Lower lobe of right lung (tissue), 2 donors: ENCODE data around the gene CEP112. TPM values are rescaled to one million over a fixed set of nuclear protein-coding genes. Genes with fewer than 3 reads are reported as not detected.
A peak's percentile ranks its signal among the peaks of the same experiment; 100 is the strongest.

Source experiments
- ATAC-seq, 2 donors: fragments of 200-7000 bp; cut with Tn5 transposase; one replicate each; pipeline ENCODE4 v1.9.1; 2020 to 2022; ENCODE audit warnings: mild to moderate bottlenecking in 2 of 2, moderate library complexity in 2 of 2
- DNase-seq: peaks from one replicate; pipeline ENCODE4 v3.0.0-alpha.2; 2020
- H3K27ac ChIP-seq: fragments of 200-600 bp; one replicate; pipeline ENCODE4 v1.8.0; 2022
- H3K27me3 ChIP-seq: fragments of 200-600 bp; one replicate; pipeline ENCODE4 v1.8.0; 2022; ENCODE audit warnings: low read depth
- H3K36me3 ChIP-seq: fragments of 200-600 bp; one replicate; pipeline ENCODE4 v1.8.0; 2022; ENCODE audit warnings: mild to moderate bottlenecking
- H3K4me1 ChIP-seq: fragments of 200-600 bp; one replicate; pipeline ENCODE4 v1.8.0; 2022
- H3K4me3 ChIP-seq: fragments of 200-600 bp; one replicate; pipeline ENCODE4 v1.8.0; 2022; ENCODE audit warnings: mild to moderate bottlenecking
- H3K9me3 ChIP-seq: fragments of 200-600 bp; one replicate; pipeline ENCODE4 v1.8.0; 2022
- CTCF ChIP-seq: fragments of 200-600 bp; IDR thresholded peaks from one replicate; pipeline ENCODE4 v1.8.0; 2022; ENCODE audit warnings: antibody characterized with exemption, mild to moderate bottlenecking
- intact Hi-C: fragments of 100-400 bp; cut with DNase I; formaldehyde crosslinking; loops from one replicate; pipeline ENCODE4 v1.11.0; 2022
- total RNA-seq: library from RNA; stranded (reverse); fragmentation: NEBNext Ultra II Directional; extraction: Animal tissue kit (Norgen Biotek cat#: 25700); gene quantifications from one replicate; pipeline ENCODE4 v1.2.1, GENCODE V29; 2021
- donor health status: DM: no; HTN: yes; CAD: no; lungs with severe emphysema.

The CEP112 gene
- total RNA-seq, 1 donor from 2014 or later, result 30.1 TPM

- Histone ChIP-seq H3K27me3 (no peaks in the 10 kb centered on the region), H3K4me1 (no peaks in the 10 kb centered on the region), H3K4me3 (no peak overlapping the region), H3K9me3 (no peaks in the 10 kb centered on the region), H3K27ac (no peak overlapping the region), H3K36me3 (no peaks in the 10 kb centered on the region)
- ATAC-seq (peak in 1 of 2 donors; percentile 14), DNase-seq (no peak)
- TF ChIP-seq CTCF, result no peak
- intact Hi-C loops, result no loop called here
These were observed 41.3 kb upstream of the CEP112 start for GRCh38 chr17:66233023-66233753.

GRCh38 chr17:66230922-66231591 is 39.1 kb upstream of the CEP112 start:
- H3K36me3 ChIP-seq, result no peaks in the 10 kb centered on the region
- no peaks in the 10 kb centered on the region for H3K4me1 ChIP-seq
- no peaks in the 10 kb centered on the region for H3K27me3 ChIP-seq
- no peaks in the 10 kb centered on the region for H3K9me3 ChIP-seq
- no peak for TF ChIP-seq CTCF
- ATAC-seq, result peak in 1 of 2 donors; percentile 45
- no peak overlapping the region for H3K4me3 ChIP-seq
- no peak for DNase-seq
- intact Hi-C loops, result no loop called here
- peak overlapping the region; percentile 34 for H3K27ac ChIP-seq

- H3K4me1 ChIP-seq, result no peaks in the 10 kb centered on the region
- no peaks in the 10 kb centered on the region for H3K27me3 ChIP-seq
- no peaks in the 10 kb centered on the region for H3K36me3 ChIP-seq
- no peak for ATAC-seq
- intact Hi-C loops, result no loop called here
- H3K4me3 ChIP-seq, result no peak overlapping the region
- H3K27ac ChIP-seq, result peak overlapping the region; percentile 34
- TF ChIP-seq CTCF, result no peak
- no peak for DNase-seq
- no peaks in the 10 kb centered on the region for H3K9me3 ChIP-seq
These were observed 38.0 kb upstream of the CEP112 start for GRCh38 chr17:66229783-66230538.

GRCh38 chr17:66228887-66229782 is 37.2 kb upstream of the CEP112 start, which contains the start of gene APOH:
Gene APOH (minus strand): TSS chr17:66229415. CDS start chr17:66229379, 36 bp downstream.
- Histone ChIP-seq H3K36me3 (no peaks in the 10 kb centered on the region), H3K4me3 (no peak within 1 kb of the TSS), H3K4me1 (no peaks in the 10 kb centered on the region), H3K9me3 (no peaks in the 10 kb centered on the region), H3K27ac (peak within 1 kb of the TSS; percentile 34), H3K27me3 (no peaks in the 10 kb centered on the region)
- ATAC-seq, result peak in 1 of 2 donors; percentile 42
- DNase-seq, result no peak
- intact Hi-C loops, result no loop called here
- TF ChIP-seq CTCF, result no peak
